HS-5 (cell line): ENCODE data around the gene ROBO3.

Experiments used
- DNase-seq: peaks from one replicate; pipeline ENCODE4 v3.0.0-alpha.2; 2012; ENCODE audit warnings: low read depth

ROBO3 gene

DNA sequence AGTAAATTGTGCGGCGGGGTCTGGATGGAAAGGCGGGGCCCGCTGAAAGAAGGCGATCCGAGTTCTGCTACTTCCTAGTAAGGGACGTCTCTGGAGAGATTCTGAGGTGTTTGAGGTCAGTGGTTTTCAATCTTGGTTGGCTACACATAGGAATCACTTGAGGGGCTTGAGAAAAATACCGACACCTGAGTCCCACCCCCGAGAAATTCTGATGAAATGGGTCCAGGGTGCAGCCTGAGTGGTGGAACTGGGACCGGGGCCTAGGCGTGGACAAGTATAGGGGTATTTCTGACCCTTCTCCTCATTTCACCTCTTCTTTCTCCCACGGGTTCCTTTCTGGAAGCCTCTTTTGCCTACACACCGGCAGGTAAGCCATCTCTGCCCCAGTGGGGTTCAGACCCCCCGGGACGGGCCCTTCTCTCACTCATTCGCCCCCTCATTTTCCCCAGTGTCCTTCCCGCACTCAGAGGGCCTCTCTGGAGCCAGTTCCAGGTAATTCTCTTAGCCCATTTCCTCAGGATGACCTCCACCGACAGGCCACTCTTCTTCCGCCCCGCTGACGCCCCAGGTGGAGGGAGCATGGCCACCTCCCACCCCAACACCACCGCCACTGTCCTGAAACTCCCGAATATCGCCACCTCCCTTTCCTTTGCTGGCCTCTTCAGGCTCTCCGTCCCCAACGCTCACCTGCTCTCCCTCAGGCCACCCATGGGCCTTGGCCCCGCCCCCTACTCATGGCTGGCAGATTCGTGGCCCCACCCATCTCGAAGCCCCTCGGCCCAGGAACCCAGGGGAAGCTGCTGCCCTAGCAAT lies 11.8 kb downstream of the ROBO3 start:
- no peak for DNase-seq

DNA sequence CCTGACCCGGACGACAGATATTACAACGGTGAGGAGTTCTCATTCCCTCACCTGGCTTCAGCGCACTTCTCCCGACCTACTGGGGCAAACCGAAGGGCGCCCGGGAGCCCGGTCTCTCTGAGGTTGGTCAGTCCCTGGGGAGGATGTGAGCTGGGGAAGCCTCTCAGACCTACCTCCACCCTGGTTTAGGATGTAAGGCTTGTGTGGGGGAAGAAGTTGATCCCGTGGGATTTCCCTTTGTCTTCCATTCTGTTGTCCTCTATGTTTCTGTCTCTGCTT lies 12.3 kb downstream of the ROBO3 start:
- DNase-seq = no peak

DNA sequence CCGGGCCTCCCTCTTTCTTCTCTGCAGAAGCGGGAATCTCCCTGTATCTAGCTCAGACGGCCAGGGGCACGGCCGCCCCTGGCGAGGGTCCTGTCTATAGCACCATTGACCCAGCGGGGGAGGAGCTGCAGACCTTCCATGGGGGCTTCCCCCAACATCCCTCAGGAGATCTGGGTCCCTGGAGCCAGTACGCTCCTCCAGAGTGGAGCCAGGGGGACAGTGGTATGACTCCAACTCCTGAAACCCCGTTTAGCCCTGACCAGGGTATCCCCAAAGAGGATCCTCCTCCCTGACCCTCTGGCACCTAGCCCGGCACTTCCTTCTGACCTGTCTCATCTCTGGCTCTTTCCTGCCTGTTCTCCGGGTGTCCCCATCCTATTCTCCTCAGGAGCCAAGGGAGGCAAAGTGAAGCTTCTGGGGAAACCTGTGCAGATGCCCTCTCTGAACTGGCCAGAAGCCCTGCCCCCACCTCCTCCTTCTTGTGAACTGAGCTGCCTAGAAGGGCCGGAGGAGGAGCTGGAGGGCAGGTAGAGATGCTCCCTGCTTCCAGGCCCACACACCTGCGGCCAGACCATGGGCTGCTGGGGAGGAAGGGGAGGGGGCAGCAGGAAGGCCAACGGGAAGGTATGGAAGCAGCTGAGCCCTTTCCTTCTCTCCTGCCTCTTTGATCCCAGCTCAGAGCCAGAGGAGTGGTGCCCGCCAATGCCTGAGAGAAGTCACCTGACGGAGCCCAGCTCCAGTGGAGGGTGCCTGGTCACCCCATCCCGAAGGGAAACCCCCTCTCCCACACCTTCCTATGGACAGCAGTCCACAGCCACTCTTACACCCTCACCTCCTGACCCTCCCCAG lies 12.9 kb downstream of the ROBO3 start:
- no peak for DNase-seq

DNA sequence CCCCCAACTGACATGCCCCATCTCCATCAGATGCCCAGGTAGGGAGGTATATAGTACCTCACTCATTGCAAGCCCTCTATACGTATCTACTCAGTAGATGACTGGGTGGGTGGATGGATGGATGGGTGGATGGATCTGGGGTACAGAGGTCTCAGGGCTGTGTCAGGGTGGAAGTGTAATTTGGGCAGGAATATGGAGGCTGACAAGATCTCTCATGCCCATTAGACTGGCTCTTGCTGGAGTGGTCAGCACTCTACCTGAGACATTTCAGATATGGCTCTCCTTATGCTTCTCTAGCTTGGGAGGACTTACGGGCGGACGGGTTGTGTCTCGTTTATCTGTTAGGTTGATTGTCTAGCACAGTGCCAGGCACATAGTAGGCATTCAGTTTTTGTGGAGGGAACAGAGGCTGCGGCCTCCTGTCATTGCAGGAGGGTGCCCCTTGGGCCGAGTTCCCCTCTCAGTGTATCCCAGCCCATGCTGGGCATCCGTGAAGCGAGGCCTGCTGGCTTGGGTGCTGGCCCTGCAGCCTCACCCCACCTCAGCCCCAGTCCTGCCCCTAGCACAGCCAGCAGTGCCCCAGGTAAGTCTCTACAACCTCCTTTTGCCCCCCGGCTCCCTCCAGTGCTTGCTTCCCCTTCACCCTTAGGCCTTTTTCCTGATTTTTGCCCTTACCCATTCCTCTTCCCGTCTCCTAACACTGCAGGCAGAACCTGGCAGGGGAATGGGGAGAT lies 13.7 kb downstream of the ROBO3 start:
- DNase-seq = no peak

- no peak for DNase-seq
Measured at GRCh38 chr11:124879493-124880289, 14.5 kb downstream of the ROBO3 start.

DNA sequence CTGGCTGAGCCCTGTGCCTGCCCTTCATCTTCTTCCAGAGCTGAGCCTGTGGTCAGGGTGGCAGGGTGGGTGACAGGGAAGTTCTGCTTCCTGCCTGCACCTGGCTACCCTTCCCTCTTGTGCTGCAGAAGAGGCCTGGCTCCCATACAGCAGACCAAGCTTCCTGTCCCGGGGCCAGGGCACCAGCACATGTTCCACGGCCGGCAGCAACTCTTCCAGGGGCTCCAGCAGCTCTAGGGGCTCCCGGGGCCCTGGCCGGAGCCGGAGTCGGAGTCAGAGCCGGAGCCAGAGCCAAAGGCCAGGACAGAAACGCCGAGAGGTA lies 15.0 kb downstream of the ROBO3 start:
- DNase-seq = no peak

GRCh38 chr11:124880958-124881357 lies 15.7 kb downstream of the ROBO3 start:
- no peak for DNase-seq

DNA sequence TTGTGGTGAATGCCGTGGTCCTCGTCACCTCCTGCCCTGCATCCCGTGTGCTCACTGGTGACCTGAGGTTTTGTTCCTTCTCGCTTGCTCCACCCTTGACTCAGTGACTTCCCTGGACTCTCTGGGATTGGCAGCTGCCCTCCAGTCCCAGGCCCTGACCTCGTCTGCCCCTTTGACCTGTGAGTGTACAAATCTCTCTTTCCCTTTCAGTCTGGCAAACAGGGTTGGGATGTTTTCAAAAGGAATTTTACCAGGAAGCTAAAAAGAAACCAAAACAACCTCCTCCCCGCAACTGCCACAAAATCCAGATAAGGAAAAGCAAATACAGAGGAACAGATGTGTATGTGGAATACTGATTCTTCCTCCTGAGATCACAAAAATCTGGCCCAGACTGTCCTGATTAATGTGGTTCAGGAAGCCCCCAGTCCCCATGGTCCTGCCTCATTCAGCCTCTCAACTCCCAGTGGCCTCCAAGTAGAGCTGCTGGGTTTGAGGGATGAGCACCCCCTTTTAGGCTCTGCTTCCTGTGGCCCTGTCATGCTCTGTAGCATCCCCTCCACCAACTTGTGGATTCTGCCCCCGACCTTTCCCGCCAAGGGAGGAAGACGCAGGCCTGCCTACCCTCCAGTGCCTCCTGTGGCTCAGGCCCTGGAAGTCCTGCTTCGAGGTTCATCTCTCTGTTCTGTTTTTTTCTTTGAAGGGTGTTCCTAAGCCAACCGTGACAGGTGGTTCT lies 17.3 kb downstream of the ROBO3 start:
- no peak for DNase-seq

- DNase-seq = no peak
Measured at GRCh38 chr11:124884340-124884739, 19.1 kb downstream of the ROBO3 start.

GRCh38 chr11:124884869-124885479 lies 19.7 kb downstream of the ROBO3 start:
- DNase-seq = no peak

- no peak for DNase-seq
Measured at GRCh38 chr11:124886476-124886875, 21.2 kb downstream of the ROBO3 start.

GRCh38 chr11:124886978-124887666 lies 21.9 kb downstream of the ROBO3 start:
- DNase-seq = no peak

DNA sequence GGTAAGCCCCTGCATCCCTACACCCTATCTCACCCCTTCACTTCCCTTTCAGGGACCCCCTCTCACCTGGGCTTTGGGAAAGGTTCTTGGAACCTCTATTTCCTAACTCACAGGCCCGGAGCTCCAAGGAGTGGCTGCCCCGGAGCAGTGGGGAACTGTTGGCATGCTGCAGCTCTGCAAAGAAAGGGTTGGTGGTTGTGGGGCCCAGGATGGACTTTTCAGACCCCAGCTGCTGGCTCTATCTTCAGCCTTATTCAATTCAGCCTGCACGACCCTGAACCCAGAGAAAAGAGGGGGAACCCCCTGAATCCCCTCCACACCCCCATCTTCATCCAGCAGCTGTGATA lies 22.4 kb downstream of the ROBO3 start:
- no peak for DNase-seq

DNA sequence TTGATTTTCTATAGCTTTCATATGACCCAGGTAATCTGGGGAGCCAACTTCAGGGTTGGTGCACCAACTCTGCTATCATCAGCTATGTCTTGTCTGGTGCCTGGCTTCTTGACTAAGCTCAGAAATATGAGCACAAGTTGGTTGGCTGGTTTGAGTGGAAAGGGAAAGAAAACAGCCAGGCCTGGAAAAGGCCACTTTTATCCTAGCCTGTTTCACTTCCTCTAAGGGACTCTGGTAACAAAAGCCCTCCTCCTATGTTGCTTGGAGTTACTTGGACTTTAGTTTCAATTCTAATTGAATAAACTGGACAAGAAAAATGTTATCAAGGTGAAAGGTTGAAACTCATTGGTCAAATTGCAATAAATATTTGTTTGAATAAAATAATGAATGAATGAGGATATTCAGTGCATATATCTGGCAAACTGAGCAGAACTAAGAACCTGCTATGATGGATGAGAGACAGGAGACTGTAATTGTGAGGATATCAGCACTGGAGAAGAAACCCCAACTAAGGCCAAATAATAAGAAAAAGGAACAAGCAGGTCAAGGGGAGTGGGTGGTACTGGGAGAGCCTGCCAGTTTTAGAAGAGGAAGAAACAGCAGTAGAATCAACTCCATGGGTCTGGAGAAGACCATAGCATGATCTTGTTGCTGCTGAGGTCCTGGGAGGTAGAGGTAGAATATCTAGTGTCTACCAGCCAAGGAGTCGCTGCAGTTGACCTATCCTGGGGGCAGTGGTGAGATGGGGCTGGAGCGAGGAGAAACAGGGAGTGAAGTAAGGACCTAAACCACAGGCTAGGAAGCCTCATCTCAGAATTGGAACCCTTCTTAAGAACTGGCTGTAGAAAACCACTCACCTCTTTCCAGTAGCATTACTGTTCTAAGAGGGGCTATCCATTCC lies 24.2 kb downstream of the ROBO3 start:
- no peak for DNase-seq

DNA sequence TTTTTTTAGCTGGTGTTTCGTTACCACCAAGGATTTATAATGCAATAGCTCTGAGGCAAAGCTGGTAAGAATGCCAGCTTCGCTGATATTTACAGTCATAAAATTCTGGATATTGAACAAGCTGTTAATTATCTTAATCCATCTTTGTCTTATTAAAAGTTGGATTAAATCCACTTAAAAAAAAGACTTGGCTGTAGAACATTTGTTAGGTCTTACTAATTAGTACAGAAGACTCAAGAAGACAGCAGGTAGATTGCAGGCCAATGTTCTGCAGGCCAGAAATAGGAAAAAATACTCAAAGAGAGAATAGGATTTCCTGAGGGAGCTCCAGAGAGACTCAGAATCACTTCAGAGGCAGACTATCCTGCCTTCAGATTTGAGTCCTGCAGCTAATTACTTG lies 24.9 kb downstream of the ROBO3 start:
- no peak for DNase-seq

DNA sequence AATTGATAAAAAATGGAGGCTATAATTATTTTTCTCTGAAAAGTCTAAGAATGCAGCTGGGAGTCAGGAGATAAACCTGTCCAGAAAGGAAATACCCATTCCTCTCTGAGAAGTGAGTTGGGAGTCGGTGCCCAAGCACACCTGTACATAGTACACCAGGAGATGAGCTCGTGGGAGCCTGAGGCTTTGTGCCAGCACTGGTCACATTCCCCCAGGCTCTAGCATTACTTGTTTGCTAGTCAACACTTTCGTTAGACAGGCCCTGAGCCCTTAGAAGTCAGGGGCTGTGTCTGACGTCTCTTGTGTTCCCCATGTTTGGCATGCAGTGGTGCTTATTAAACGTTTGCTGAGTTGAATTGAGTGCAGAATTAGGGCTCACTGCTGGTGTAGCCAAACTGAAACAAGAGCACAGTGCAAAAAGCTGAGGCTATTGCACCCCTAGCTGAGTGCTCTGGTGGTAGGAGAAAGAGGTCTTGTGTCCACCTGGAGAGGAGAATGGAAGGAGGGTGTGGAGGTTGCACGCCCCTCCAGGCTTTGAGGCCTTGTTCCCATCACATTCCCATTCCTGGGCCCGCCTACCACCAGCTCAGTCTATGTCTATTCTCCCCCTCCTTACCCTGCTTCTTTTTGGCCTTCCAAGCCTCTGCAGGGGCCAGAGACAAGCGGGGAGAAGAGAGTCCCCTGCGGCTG lies 25.6 kb downstream of the ROBO3 start:
- DNase-seq = no peak

DNA sequence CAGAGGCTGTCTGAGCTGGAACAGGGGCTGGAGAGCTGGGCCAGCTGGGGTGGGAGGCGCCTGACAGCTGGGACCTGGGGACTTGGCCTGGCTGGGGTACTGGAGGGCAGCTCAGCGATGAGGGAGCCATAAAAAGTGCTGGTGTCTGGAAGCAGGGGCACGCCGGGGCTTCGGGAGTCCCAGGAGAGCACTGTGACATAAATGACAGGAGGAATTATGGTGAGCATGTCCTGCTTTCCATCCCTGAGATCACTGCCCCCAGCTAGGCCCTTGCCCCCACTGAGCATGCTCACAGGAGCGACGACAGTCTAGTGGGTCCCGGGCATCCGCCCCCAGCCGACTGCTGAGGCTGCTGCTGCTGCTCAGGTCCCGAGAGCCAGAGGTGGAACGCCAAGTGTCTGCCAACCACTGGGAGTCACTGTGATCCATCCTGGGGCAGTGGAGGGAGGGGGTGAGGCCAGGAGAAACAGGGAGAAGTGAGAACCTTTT lies 26.2 kb downstream of the ROBO3 start:
- no peak for DNase-seq

DNA sequence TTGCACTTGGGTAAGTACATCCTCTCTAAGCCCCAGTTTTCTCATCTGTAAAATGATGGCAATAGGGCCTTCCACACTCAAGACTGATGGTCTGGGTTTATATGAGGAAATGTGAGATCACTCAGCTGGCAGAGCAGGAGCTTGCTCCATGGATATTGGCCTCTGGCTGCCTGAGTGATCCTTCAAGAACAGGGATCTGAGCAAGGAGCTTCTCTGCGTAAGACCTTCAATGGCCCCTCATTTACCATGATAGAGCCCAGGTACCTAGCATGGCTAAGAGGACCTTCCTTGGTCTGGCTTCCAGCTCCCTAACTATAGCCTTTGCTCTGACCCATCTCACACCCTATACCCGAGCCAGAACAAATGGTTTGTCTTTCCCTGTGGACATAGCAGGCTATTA lies 26.9 kb downstream of the ROBO3 start:
- no peak for DNase-seq
